Measurements from ENCODE around the gene IGF2.

DNA sequence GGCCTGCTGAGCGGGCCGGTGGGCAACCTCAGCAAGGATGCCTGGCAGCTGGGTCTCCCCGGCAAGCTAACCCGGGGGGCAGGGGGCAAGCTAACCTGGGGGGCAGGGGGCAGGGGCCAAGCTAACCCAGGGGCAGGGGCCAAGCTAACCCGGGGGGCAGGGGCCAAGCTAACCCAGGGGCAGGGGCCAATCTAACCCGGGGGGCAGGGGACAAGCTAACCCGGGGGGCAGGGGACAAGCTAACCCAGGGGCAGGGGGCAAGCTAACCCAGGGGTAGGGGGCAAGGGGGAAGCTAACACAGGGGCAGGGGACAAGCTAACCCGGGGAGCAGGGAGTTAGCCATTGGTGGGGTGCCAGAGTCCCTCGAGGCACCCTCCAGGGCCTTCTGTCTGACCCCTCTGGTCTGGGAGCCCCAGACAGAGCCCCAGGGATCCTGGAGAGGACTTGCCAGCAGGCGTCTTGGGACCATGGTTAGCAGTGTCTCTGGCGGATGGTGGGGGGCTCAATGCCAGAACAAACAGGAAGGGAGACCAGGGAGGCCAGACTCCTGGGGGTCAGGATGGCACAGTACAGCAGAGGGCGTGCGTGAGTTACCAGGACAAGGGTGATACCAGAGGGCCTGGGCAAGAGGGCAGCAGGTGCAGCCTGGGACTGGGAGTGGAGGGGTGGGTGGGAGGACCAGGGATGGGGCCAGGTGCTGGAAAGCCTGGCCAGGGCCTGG lies 16.1 kb downstream of the IGF2 start:
- TF ChIP-seq, protein P1, sequence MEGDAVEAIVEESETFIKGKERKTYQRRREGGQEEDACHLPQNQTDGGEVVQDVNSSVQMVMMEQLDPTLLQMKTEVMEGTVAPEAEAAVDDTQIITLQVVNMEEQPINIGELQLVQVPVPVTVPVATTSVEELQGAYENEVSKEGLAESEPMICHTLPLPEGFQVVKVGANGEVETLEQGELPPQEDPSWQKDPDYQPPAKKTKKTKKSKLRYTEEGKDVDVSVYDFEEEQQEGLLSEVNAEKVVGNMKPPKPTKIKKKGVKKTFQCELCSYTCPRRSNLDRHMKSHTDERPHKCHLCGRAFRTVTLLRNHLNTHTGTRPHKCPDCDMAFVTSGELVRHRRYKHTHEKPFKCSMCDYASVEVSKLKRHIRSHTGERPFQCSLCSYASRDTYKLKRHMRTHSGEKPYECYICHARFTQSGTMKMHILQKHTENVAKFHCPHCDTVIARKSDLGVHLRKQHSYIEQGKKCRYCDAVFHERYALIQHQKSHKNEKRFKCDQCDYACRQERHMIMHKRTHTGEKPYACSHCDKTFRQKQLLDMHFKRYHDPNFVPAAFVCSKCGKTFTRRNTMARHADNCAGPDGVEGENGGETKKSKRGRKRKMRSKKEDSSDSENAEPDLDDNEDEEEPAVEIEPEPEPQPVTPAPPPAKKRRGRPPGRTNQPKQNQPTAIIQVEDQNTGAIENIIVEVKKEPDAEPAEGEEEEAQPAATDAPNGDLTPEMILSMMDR (IDR thresholded peaks at IDR 0.05): no peak
- TF ChIP-seq POLR2A (IDR thresholded peaks at IDR 0.05): no peak

Measured in testis (tissue), 2 donors.